ENCODE results near the gene EMP1. TPM values are rescaled to one million over a fixed set of nuclear protein-coding genes. Genes with fewer than 3 reads are reported as not detected.

EMP1 gene
- total RNA-seq, 1 experiment from 2014 or later = 18.6 TPM

- Histone ChIP-seq H3K4me3 (ENCODE audit: low read depth in 2 of 2, low read length in 2 of 2) (no peak overlapping the region), H3K36me3 (ENCODE audit: control insufficient read depth, insufficient read depth, low read length) (no peaks in the 10 kb centered on the region), H3K4me1 (ENCODE audit: control insufficient read depth, insufficient read depth, low read length) (no peaks in the 10 kb centered on the region), H3K9me3 (ENCODE audit: control insufficient read depth, insufficient read depth, low read depth, low read length) (no peaks in the 10 kb centered on the region), H3K27me3 (ENCODE audit: control insufficient read depth, insufficient read depth, low read length) (no peaks in the 10 kb centered on the region), H3K27ac (ENCODE audit: low read length) (no peak overlapping the region)
- POLR2A ChIA-PET = no interaction called here
- TF ChIP-seq POLR2AphosphoS5 (IDR thresholded peaks at IDR 0.05; ENCODE audit: low read depth, low read length) (no peak), SIN3A (IDR thresholded peaks at IDR 0.05; ENCODE audit: borderline replicate concordance, insufficient read depth, low read depth, low read length) (no peak), TCF7L2 (IDR thresholded peaks at IDR 0.05; ENCODE audit: low read depth, low read length) (no peak)
- TF ChIP-seq, protein P1, sequence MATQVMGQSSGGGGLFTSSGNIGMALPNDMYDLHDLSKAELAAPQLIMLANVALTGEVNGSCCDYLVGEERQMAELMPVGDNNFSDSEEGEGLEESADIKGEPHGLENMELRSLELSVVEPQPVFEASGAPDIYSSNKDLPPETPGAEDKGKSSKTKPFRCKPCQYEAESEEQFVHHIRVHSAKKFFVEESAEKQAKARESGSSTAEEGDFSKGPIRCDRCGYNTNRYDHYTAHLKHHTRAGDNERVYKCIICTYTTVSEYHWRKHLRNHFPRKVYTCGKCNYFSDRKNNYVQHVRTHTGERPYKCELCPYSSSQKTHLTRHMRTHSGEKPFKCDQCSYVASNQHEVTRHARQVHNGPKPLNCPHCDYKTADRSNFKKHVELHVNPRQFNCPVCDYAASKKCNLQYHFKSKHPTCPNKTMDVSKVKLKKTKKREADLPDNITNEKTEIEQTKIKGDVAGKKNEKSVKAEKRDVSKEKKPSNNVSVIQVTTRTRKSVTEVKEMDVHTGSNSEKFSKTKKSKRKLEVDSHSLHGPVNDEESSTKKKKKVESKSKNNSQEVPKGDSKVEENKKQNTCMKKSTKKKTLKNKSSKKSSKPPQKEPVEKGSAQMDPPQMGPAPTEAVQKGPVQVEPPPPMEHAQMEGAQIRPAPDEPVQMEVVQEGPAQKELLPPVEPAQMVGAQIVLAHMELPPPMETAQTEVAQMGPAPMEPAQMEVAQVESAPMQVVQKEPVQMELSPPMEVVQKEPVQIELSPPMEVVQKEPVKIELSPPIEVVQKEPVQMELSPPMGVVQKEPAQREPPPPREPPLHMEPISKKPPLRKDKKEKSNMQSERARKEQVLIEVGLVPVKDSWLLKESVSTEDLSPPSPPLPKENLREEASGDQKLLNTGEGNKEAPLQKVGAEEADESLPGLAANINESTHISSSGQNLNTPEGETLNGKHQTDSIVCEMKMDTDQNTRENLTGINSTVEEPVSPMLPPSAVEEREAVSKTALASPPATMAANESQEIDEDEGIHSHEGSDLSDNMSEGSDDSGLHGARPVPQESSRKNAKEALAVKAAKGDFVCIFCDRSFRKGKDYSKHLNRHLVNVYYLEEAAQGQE (IDR thresholded peaks at IDR 0.05; ENCODE audit: insufficient read depth in 1 of 2, low read depth in 2 of 2, low read length in 1 of 2) = no peak
- TF ChIP-seq, protein P2, sequence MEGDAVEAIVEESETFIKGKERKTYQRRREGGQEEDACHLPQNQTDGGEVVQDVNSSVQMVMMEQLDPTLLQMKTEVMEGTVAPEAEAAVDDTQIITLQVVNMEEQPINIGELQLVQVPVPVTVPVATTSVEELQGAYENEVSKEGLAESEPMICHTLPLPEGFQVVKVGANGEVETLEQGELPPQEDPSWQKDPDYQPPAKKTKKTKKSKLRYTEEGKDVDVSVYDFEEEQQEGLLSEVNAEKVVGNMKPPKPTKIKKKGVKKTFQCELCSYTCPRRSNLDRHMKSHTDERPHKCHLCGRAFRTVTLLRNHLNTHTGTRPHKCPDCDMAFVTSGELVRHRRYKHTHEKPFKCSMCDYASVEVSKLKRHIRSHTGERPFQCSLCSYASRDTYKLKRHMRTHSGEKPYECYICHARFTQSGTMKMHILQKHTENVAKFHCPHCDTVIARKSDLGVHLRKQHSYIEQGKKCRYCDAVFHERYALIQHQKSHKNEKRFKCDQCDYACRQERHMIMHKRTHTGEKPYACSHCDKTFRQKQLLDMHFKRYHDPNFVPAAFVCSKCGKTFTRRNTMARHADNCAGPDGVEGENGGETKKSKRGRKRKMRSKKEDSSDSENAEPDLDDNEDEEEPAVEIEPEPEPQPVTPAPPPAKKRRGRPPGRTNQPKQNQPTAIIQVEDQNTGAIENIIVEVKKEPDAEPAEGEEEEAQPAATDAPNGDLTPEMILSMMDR (IDR thresholded peaks at IDR 0.05) = no peak
- DNase-seq (ENCODE audit: low read depth, low spot score) = no peak
- BruUV-seq (replicated peaks) = no TSS peak
- intact Hi-C loops (cut with micrococcal nuclease; ENCODE audit: unreplicated experiment) = no loop called here
- in situ Hi-C loops (cut with HindIII; ENCODE audit: low pct_unique_long_range_greater_than_20kb, low sequenced_read_pairs) = no loop called here
- ATAC-seq = no peak
- CTCF ChIA-PET = no interaction called here
These were observed 41.7 kb downstream of the EMP1 start for GRCh38 chr12:13238204-13238603.

DNA sequence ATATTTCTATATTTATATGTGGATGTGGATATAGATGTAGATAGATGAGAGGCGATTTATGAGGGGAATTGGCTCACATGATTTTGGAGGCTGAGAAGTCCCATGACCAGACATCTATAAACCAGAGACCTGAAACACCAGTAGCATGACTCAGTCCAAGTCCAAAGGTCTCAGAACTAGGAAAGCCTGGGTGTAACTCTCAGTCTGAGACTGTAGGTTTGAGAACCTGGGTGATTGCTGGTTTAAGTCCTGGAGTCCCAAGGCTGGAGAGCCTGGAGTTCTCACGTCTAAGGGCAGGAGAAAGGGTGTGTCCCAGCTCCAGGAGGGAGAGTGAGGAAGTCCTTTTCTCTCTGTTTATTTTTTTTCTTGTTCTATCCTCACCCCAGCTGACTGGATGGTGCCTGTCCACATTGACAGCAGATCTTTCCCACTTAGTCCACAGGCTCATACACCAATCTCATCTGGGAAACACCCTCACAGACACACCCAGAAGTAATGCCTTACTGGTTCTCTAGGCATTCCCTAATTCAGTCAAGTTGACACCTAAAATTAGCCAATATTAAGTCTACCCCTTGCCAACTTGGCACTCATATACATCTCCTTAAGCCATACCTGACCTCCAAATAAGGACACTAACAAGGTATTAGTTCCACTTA is 45.4 kb downstream of the EMP1 start:
- BruUV-seq (replicated peaks) = no TSS peak
- Histone ChIP-seq H3K4me3 (ENCODE audit: low read depth in 2 of 2, low read length in 2 of 2) (no peak overlapping the region), H3K9me3 (ENCODE audit: control insufficient read depth, insufficient read depth, low read depth, low read length) (no peaks in the 10 kb centered on the region), H3K36me3 (ENCODE audit: control insufficient read depth, insufficient read depth, low read length) (no peaks in the 10 kb centered on the region), H3K27ac (ENCODE audit: low read length) (no peak overlapping the region), H3K4me1 (ENCODE audit: control insufficient read depth, insufficient read depth, low read length) (no peaks in the 10 kb centered on the region), H3K27me3 (ENCODE audit: control insufficient read depth, insufficient read depth, low read length) (no peaks in the 10 kb centered on the region)
- no peak for ATAC-seq
- in situ Hi-C loops (cut with HindIII; ENCODE audit: low pct_unique_long_range_greater_than_20kb, low sequenced_read_pairs) (no loop called here), intact Hi-C loops (cut with micrococcal nuclease; ENCODE audit: unreplicated experiment) (no loop called here)
- no peak for DNase-seq (ENCODE audit: low read depth, low spot score)
- TF ChIP-seq POLR2AphosphoS5 (IDR thresholded peaks at IDR 0.05; ENCODE audit: low read depth, low read length) (no peak), TCF7L2 (IDR thresholded peaks at IDR 0.05; ENCODE audit: low read depth, low read length) (no peak), SIN3A (IDR thresholded peaks at IDR 0.05; ENCODE audit: borderline replicate concordance, insufficient read depth, low read depth, low read length) (no peak)
- TF ChIP-seq, protein P2 (IDR thresholded peaks at IDR 0.05) = no peak
- TF ChIP-seq, protein P1 (IDR thresholded peaks at IDR 0.05; ENCODE audit: insufficient read depth in 1 of 2, low read depth in 2 of 2, low read length in 1 of 2) = no peak
- ChIA-PET POLR2A (no interaction called here), CTCF (no interaction called here)
